ENCODE data around the gene AMBN. TPM values are rescaled to one million over a fixed set of nuclear protein-coding genes. Genes with fewer than 3 reads are reported as not detected.

Gene AMBN
- total RNA-seq, 1 experiment from 2014 or later: not detected

- no TSS peak for BruUV-seq (replicated peaks)
- Histone ChIP-seq H3K4me3 (no peak overlapping the region), H3K27ac (no peak overlapping the region), H3K4me2 (no peak overlapping the region), H3K79me2 (ENCODE audit: low read depth) (no peaks in the 10 kb centered on the region), H3K36me3 (ENCODE audit: low read depth) (no peaks in the 10 kb centered on the region), H3K9me2 (ENCODE audit: insufficient read depth) (no peaks in the 10 kb centered on the region), H3K27me3 (ENCODE audit: insufficient read depth, low read depth) (no peaks in the 10 kb centered on the region), H3K4me1 (replicated peaks; ENCODE audit: insufficient read depth) (no peaks in the 10 kb centered on the region), H3K9me3 (ENCODE audit: insufficient read depth, low read depth) (no peaks in the 10 kb centered on the region), H2AFZ (no peak overlapping the region), H3F3A (ENCODE audit: insufficient read depth, low read depth) (no peaks in the 10 kb centered on the region), H4K20me1 (ENCODE audit: insufficient read depth) (no peaks in the 10 kb centered on the region)
- POLR2A ChIA-PET (ENCODE audit: unreplicated experiment): no interaction called here
- CTCF ChIA-PET: interaction anchor here (1.2 kb wide), 1 partner anchor 376 kb away, joined by 5 read pairs; no protein-coding TSS in a partner anchor
- intact Hi-C loops (cut with micrococcal nuclease; ENCODE audit: unreplicated experiment): loop anchor here (1.0 to 10.0 kb wide), 3 partner anchors 55 to 868 kb away; no protein-coding TSS in a partner anchor
- peak; percentile 74 for TF ChIP-seq CTCF (conservative IDR thresholded peaks at IDR 0.05)
- no peak for TF ChIP-seq EZH2 (IDR thresholded peaks at IDR 0.05; ENCODE audit: low read depth)
- peak in 1 of 2 experiments; percentile 25 for DNase-seq
Measured at GRCh38 chr4:70559211-70559830, 32.7 kb upstream of the AMBN start.

- no peaks in the 10 kb centered on the region for H3K27me3 ChIP-seq (ENCODE audit: insufficient read depth, low read depth)
- H3K4me2 ChIP-seq: no peak overlapping the region
- BruUV-seq (replicated peaks): no TSS peak
- H3K9me2 ChIP-seq (ENCODE audit: insufficient read depth): no peaks in the 10 kb centered on the region
- H3K4me3 ChIP-seq: no peak overlapping the region
- H2AFZ ChIP-seq: no peak overlapping the region
- H4K20me1 ChIP-seq (ENCODE audit: insufficient read depth): no peaks in the 10 kb centered on the region
- no peaks in the 10 kb centered on the region for H3F3A ChIP-seq (ENCODE audit: insufficient read depth, low read depth)
- TF ChIP-seq EZH2 (IDR thresholded peaks at IDR 0.05; ENCODE audit: low read depth) (no peak), CTCF (conservative IDR thresholded peaks at IDR 0.05) (no peak)
- no peaks in the 10 kb centered on the region for H3K4me1 ChIP-seq (replicated peaks; ENCODE audit: insufficient read depth)
- DNase-seq: no peak
- intact Hi-C loops (cut with micrococcal nuclease; ENCODE audit: unreplicated experiment): loop anchor here (1.0 to 10.0 kb wide), 3 partner anchors 55 to 869 kb away; no protein-coding TSS in a partner anchor
- ChIA-PET POLR2A (ENCODE audit: unreplicated experiment) (no interaction called here), CTCF (interaction anchor here (1.2 kb wide), 1 partner anchor 376 kb away, joined by 5 read pairs; no protein-coding TSS in a partner anchor)
- H3K36me3 ChIP-seq (ENCODE audit: low read depth): no peaks in the 10 kb centered on the region
- no peak overlapping the region for H3K27ac ChIP-seq
- no peaks in the 10 kb centered on the region for H3K9me3 ChIP-seq (ENCODE audit: insufficient read depth, low read depth)
- H3K79me2 ChIP-seq (ENCODE audit: low read depth): no peaks in the 10 kb centered on the region
Measured at GRCh38 chr4:70559924-70560323, 32.1 kb upstream of the AMBN start.

GRCh38 chr4:70564033-70564432, 28.0 kb upstream of the AMBN start:
- POLR2A ChIA-PET (ENCODE audit: unreplicated experiment): no interaction called here
- BruUV-seq (replicated peaks): no TSS peak
- Histone ChIP-seq H3K27ac (no peak overlapping the region), H3K4me2 (no peak overlapping the region), H3K79me2 (ENCODE audit: low read depth) (no peaks in the 10 kb centered on the region), H3K27me3 (ENCODE audit: insufficient read depth, low read depth) (no peaks in the 10 kb centered on the region), H3K9me3 (ENCODE audit: insufficient read depth, low read depth) (no peaks in the 10 kb centered on the region), H3K4me1 (replicated peaks; ENCODE audit: insufficient read depth) (no peaks in the 10 kb centered on the region), H3K4me3 (no peak overlapping the region), H4K20me1 (ENCODE audit: insufficient read depth) (no peaks in the 10 kb centered on the region), H3K36me3 (ENCODE audit: low read depth) (no peaks in the 10 kb centered on the region), H2AFZ (no peak overlapping the region), H3F3A (ENCODE audit: insufficient read depth, low read depth) (no peaks in the 10 kb centered on the region), H3K9me2 (ENCODE audit: insufficient read depth) (no peaks in the 10 kb centered on the region)
- DNase-seq: no peak
- CTCF ChIA-PET: interaction anchor here (0.6 kb wide), 1 partner anchor 1791 kb away, joined by 3 read pairs; no protein-coding TSS in a partner anchor
- intact Hi-C loops (cut with micrococcal nuclease; ENCODE audit: unreplicated experiment): no loop called here
- no peak for TF ChIP-seq EZH2 (IDR thresholded peaks at IDR 0.05; ENCODE audit: low read depth)
- TF ChIP-seq CTCF (conservative IDR thresholded peaks at IDR 0.05): no peak
